ENCODE data around the gene NOTCH1. TPM values are rescaled to one million over a fixed set of nuclear protein-coding genes. Genes with fewer than 3 reads are reported as not detected.

The NOTCH1 gene
- total and polyA plus RNA-seq, 2 of the 8 experiments (the other 6 are each of a cell fraction or from before 2014, with no cell fraction given): 6.9 to 55.6 TPM

GRCh38 chr9:136529516-136530460 is 16.1 kb downstream of the NOTCH1 start:
- Histone ChIP-seq H2AK5ac (ENCODE audit: low read depth, low read length) (no peak overlapping the region), H3K56ac (replicated peaks; ENCODE audit: insufficient read length, low read depth, low read length) (no peak overlapping the region), H3K4me3 (ENCODE audit: extremely low read depth in 1 of 4, insufficient read depth in 2 of 4, low read depth in 3 of 4, low read length in 4 of 4) (no peak overlapping the region), H3K9me3 (ENCODE audit: insufficient read depth in 2 of 2, low read depth in 1 of 2, low read length in 1 of 2) (peaks cover 0 to 6% of the 10 kb centered on the region in 2 experiments; a peak in 2 of 4 replicates), H3K4ac (replicated peaks; ENCODE audit: insufficient read length, low read depth, low read length) (no peak overlapping the region), H2BK15ac (ENCODE audit: low read length) (no peak overlapping the region), H3K4me1 (replicated peaks in 1 of 4; ENCODE audit: control insufficient read depth in 3 of 4, insufficient read depth in 4 of 4, low read length in 3 of 4) (peaks cover 0 to 24% (median 14%) of the 10 kb centered on the region in 4 experiments; a peak in 5 of 7 replicates), H3K79me1 (ENCODE audit: low read depth, low read length) (peaks cover 19% of the 10 kb centered on the region), H3K23ac (ENCODE audit: insufficient read length) (no peak overlapping the region), H3K4me2 (ENCODE audit: insufficient read depth in 1 of 2, low read depth in 2 of 2, low read length in 2 of 2) (no peak overlapping the region), H2BK120ac (replicated peaks; ENCODE audit: low read depth, low read length) (peak overlapping the region; percentile 54), H3K23me2 (ENCODE audit: low read depth, low read length) (no peaks in the 10 kb centered on the region), H2BK20ac (ENCODE audit: low read length) (no peak overlapping the region), H2AFZ (ENCODE audit: low read length) (no peak overlapping the region), H3K36me3 (ENCODE audit: control insufficient read depth in 2 of 4, insufficient read depth in 4 of 4, low read length in 3 of 4) (peaks cover 0 to 5% (median 0%) of the 10 kb centered on the region in 4 experiments; a peak in 1 of 8 replicates), H3K27me3 (replicated peaks in 1 of 4; ENCODE audit: control insufficient read depth in 3 of 4, extremely low read depth in 1 of 4, insufficient read depth in 3 of 4, low read length in 3 of 4) (no peaks in the 10 kb centered on the region), H4K8ac (ENCODE audit: extremely low read depth, insufficient read depth, low read length) (peak overlapping the region; percentile 25), H3K18ac (ENCODE audit: extremely low read depth, low read length) (no peak overlapping the region; the same call in 1 of the 2 replicates), H4K20me1 (replicated peaks in 1 of 2; ENCODE audit: control insufficient read depth in 1 of 2, insufficient read depth in 2 of 2, low read length in 2 of 2) (peaks cover 17 to 37% of the 10 kb centered on the region in 2 experiments), H3K27ac (ENCODE audit: low read depth, low read length) (peak overlapping the region; percentile 15; the same call in 1 of the 2 replicates), H3K79me2 (ENCODE audit: control insufficient read depth in 1 of 2, insufficient read depth in 2 of 2, low read length in 2 of 2) (peaks cover 0 to 85% of the 10 kb centered on the region in 2 experiments; a peak in 3 of 4 replicates), H2BK5ac (ENCODE audit: low read depth, low read length) (peak overlapping the region; percentile 39; the same call in 1 of the 2 replicates), H2BK12ac (ENCODE audit: low read depth, low read length) (no peak overlapping the region), H3K14ac (ENCODE audit: insufficient read length) (no peak overlapping the region), H4K91ac (replicated peaks; ENCODE audit: insufficient read length, low read length) (peak overlapping the region; percentile 27), H3K9ac (replicated peaks in 1 of 4; ENCODE audit: extremely low read depth in 1 of 4, low read depth in 3 of 4, low read length in 3 of 4) (no peak overlapping the region), H4K5ac (ENCODE audit: insufficient read length, low read depth, low read length) (no peak overlapping the region)
- ChIA-PET POLR2A (ENCODE audit: partially characterized antibody) (interaction anchor here (0.6 to 1.6 kb wide), 7 partner anchors 8 to 32 kb away, joined by 3 to 4 read pairs (median 3); no protein-coding TSS in a partner anchor), CTCF (ENCODE audit: partially characterized antibody) (interaction anchor here (0.9 to 6.9 kb wide), 15 partner anchors 10 to 143 kb away, joined by 3 to 53 read pairs (median 5); no protein-coding TSS in a partner anchor)
- TF ChIP-seq JUN (IDR thresholded peaks at IDR 0.05; ENCODE audit: low read depth, low read length) (no peak), POU5F1 (IDR thresholded peaks at IDR 0.05; ENCODE audit: low read depth, low read length) (no peak), RXRA (IDR thresholded peaks at IDR 0.05; ENCODE audit: insufficient read depth, low read depth, low read length) (no peak), SIN3A (conservative IDR thresholded peaks at IDR 0.05 in 1 of 2, IDR thresholded peaks at IDR 0.05 in 1 of 2; ENCODE audit: low read depth in 1 of 2, low read length in 2 of 2) (0 out of 4 replicates have a peak, but pooled peaks of 1 of the 2 experiments have one; percentile 25)
- 70% methylated on average over 24 of the region's 40 CpGs; no CpG with 5 or more reads in 1 of the 2 experiments for whole genome bisulfite sequencing, 2 experiments (ENCODE audit: extremely low coverage in 1 of 2, insufficient coverage in 1 of 2, insufficient read length in 1 of 2, insufficient replicate concordance in 2 of 2, low coverage in 1 of 2, low lambda C conversion rate in 2 of 2, missing lambda C conversion rate in 1 of 2)
- FAIRE-seq (no peak), DNase-seq (ENCODE audit: low read depth in 1 of 2, low spot score in 2 of 2) (peak in 1 of 2 experiments; percentile 64)
